ENCODE data around the gene TUBB.

DNA sequence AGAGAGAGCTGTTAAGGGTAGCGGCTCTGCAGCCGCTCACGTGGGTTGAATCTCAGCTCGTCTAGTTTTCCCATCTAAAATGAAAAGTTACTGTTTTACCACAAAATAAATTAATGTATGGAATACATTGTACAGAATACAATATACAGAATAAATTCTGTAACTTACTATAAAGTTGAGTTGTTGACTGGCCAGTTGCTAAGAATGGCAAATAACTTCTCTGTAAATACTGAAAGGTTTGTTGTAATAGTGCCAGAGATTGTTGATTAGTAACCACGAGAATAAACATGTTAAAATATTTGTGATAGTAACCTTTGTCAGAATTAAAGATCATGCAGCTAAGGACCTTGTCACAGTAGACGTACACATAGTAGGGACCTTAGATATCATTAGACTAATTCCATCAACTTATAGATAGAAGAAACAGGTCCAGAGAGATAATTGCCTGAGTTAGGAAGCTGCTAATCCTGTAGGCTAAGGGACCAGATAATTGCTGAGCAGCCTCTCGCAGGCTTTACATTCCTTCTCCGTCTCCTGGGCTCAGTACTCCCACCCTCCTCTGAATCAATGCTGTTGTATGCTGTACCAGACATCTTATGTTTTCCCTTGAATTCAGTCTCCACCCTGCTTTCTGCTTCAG, 28.8 kb upstream of the TUBB start:
- TF ChIP-seq CTCF (tag by site-specific recombination; IDR thresholded peaks at IDR 0.05), result no peak
- TF ChIP-seq OVOL3 (tag by site-specific recombination; IDR thresholded peaks at IDR 0.05), result no peak
- TF ChIP-seq ZNF513 (tag by site-specific recombination; IDR thresholded peaks at IDR 0.05), result no peak
- no peak for TF ChIP-seq ZSCAN30 (tag by site-specific recombination; IDR thresholded peaks at IDR 0.05)
- no peak for TF ChIP-seq ZNF792 (tag by site-specific recombination; IDR thresholded peaks at IDR 0.05)
- no peak for TF ChIP-seq ZNF623 (tag by site-specific recombination; IDR thresholded peaks at IDR 0.05)
- no peak for TF ChIP-seq ZNF660 (tag by site-specific recombination; IDR thresholded peaks at IDR 0.05)
